Stimulated activated CD4-positive, alpha-beta T cell treated with anti-CD3 and anti-CD28 coated beads, TNF-alpha, amount 100 ng/mL, for 48 hours (primary cell): ENCODE measurements around the gene FGF19.
"Not testable (repeated sequence)": the region's sequence is repeated elsewhere in the genome, so short reads cannot be mapped to it uniquely, and the experiment has no call there.

Experiments
- DNase-seq, 3 donors: peaks; one replicate each; pipeline ENCODE4 v3.0.0-alpha.2; 2020; ENCODE audit warnings: low read depth in 3 of 3

FGF19 gene

GRCh38 chr11:69695995-69696394 is 7.8 kb downstream of the FGF19 start:
- not testable (repeated sequence) for DNase-seq

GRCh38 chr11:69695581-69695980 is 8.2 kb downstream of the FGF19 start:
- no peak for DNase-seq

DNA sequence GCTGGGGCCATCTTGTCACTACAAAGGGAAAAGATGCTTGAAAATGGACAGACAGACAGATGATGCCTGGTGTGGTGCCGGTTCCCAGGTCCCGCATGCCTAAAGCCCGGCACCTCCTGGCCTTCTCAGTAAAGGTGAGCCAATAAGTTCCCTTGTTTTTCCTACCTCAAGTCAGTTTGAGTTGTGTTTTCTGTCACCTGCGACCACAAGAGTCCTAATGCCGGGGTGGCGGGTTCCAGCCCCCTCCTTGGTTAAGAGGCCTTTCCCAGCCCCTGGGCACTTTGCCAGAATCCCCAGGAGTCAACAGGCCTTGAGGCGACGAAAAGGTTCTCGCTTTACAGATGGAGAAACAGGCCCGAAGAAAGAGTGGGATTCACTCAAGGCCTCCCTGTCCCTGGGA is 9.0 kb downstream of the FGF19 start:
- DNase-seq = no peak

DNA sequence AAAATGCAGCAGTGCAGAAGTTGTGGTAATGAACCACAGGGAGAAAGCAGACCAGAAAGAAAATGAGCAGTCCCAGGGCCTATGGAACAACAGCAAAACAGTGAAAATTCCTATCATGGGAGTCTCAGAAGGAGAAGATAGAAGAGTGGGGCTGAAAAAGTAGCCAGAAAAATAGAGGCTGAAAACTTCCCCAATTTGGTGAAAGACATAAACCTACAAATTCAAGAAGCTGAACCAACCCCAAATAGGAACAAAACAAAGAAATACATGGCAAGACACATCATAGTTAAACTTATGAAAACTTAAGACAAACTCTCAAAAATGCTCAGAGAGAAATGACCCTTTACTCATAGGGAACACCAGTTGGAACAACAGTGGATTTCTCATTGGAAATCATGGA is 11.4 kb downstream of the FGF19 start:
- no peak for DNase-seq

GRCh38 chr11:69691463-69691862 is 12.4 kb downstream of the FGF19 start:
- DNase-seq = no peak

DNA sequence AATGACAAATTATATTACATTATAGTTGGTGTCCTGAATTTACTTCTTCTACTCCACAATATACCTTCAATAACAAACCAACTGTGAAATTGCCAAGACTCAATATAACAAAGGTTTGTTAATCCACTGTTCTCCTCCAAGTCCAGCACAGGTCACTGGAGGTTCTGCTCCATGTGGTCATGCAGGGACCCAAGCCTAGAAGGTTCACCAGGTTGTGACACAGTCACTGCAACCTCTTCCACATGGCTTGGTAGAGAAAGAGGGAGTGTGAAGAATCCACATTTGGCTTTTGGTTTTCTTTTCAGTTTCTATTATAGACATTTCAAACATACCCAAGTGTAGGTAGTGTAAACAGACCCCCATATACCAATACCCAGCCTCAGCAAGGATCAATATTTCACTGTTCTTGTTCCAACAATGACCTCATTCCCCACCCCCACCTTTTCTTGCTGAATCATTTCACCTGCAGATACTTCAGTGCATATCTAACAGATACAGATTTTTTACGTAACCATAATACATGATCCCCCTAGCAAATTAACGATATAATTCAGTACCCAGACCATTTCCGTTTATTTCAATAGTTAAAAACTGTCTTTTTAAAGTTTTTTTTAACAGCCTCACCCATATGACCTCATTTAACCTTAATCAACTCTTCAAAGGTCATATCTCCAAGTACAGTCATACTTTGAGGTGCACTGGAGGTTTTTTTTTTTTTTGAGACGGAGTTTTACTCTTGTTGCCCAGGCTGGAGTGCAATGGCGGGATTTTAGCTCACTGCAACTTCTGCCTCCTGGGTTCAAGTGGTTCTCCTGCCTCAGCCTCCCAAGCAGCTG is 14.1 kb downstream of the FGF19 start:
- DNase-seq = no peak

DNA sequence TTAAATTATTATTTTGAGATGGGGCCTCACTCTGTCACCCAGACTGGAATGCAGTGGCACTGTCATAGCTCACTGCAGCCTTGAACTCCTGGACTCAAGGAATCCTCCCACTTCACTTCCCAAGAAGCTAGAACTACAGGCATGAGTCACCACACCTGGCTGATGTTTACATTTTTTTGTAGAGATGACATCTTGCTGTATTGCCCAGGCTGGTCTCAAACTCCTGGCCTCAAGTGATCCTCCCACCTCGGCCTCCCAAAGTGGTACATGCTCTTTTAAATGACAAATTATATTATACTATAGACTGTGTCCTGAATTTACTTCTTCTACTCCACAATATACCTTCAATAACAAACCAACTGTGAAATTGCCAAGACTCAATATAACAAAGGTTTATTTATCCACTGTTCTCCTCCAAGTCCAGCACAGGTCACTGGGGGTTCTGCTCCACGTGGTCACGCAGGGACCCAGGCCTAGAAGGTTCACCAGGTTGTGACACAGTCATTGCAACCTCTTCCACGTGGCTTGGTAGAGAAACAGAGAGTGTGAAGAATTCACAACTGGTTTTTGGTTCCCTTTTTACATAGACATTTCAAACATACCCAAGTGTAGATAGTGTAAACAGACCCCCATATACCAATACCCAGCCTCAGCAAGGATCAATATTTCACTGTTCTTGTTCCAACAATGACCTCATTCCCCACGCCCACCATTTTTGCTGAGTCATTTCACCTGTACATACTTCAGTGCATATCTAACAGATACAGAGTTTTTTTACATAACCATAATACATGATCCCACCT is 15.7 kb downstream of the FGF19 start:
- not testable (repeated sequence) for DNase-seq

GRCh38 chr11:69686856-69687255 is 17.0 kb downstream of the FGF19 start:
- DNase-seq = no peak

- DNase-seq = no peak
Measured at GRCh38 chr11:69686452-69686851, 17.4 kb downstream of the FGF19 start.

DNA sequence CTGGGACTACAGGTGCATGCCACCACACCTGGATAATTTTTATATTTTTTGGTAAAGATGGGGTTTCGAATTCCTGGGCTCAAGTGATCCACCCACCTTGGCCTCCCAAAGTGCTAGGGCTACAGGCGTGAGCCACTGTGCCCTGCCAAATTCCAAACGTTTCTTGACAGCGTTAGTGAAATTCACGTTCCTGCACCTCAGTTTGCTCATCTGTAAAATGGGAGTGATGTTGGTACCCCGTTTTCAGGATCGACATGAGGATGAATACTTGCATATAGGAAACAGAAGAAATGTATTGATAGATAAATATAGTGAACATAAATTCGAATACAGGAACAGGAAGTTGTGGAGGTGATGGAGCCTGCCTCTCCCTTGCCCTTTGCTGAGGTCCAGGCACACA is 18.5 kb downstream of the FGF19 start:
- no peak for DNase-seq

GRCh38 chr11:69684651-69685050 is 19.2 kb downstream of the FGF19 start:
- no peak for DNase-seq

- DNase-seq = no peak
Measured at GRCh38 chr11:69683764-69684333, 20.0 kb downstream of the FGF19 start.

DNA sequence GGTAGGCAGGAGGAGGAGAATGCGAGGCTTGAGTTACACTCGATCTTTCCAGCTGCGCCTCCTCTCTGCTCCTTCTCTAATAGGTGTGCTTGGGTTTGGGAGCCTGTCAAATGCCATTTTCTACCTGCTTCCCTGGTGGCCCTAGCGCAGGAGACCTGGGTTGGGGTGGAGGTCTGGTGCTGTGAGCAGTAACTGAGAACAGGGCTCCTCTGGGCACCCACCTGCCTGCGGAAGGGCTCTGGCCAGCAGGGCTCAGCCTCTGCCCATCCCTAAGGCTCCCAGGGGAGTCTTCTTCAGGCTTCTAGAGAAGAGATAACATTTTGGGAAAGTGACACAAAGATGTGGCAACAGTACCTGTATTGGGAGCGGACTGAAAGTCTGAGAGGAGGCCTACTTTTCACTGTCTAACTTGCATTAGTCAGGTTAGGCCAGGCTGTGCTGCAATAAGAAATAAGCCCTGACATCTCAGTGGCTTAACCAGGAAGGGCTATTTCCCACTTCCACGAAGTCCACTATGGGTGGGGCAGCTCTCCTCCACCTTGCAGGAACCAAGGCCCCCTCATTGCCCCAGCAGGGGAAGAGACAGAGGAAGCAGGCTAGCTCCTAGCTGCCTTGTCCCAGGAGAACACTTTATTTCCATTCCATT is 21.0 kb downstream of the FGF19 start:
- no peak for DNase-seq

DNA sequence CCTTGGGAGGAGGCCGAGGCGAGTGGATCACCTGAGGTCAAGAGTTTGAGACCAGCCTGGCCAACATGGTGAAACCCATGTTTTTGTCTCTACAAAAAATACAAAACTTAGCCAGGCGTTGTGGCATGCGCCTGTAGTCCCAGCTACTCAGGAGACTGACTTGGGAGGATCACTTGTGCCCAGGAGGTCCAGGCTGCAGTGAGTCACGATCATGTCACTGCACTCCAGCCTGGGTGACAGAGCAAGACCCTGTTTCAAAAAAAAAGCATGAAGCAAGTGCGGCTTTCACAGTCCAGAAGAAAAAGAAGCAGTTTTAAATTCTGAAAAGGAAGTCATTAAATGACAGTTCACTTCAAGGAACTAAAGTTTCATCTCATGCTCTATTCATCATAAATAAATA is 21.6 kb downstream of the FGF19 start:
- DNase-seq = no peak

DNA sequence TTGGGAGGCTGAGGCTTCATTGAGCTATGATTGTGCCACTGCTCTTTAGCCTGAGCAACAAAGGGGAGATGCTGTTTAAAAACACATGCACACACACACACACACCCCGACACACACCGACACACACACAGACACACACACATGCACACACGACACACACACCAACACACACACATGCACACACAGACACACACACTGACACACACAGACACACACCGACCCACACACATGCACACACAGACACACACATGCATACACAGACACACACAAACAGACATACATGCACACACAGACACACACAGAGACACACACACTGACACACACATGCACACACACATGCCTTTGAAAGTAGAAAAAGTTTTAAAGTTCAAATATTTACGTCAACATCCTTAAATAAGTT is 23.1 kb downstream of the FGF19 start:
- DNase-seq = no peak

- DNase-seq = no peak
Measured at GRCh38 chr11:69677749-69678148, 26.1 kb downstream of the FGF19 start.

DNA sequence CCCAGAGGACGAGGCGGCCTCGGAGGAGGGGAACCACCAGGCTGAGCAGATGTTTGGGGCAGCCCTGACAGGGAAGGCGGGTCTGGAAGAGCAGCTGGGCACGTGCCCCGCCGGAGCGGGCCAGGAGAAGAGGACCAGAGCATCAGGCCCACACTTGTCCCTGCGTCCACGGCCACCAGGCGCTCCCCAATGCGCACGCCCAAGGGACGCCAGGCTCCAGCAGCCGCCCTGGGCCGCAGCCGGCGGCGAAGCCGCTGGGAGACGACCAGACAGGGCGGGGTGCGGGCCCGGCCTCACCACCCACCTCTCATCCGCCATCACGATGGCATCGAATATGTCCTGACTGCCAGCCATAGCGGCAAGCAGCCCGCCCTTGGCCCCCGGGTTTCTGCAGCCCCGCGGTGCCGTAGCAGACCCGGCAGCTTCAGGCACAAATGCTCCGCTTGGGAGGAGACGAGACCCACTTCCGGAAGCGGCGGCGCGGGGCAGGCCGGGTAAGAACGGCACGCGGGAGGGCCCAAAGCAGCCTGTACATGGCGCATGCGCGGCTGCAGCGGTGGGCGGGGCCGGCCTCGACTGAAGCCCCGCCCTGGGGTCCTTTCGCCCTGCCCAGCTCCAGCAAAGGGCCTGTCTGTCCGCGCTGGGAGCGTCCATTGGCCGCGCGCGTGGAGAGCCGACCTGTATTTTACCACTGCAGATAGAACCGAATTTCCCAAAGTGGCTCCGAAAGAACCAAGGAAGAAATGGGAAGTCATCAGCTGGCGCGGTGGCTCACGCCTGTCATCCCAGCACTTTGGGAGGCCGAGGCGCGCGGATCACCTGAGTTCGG is 28.7 kb downstream of the FGF19 start, which contains the start of gene LTO1:
Gene LTO1 (minus strand): TSS at position 468 of the 829 bp plus-strand sequence. CDS start 114 bp downstream, at position 354.
- peak; percentile 89 to 95 (median 93) for DNase-seq

GRCh38 chr11:69674267-69674885 is 29.4 kb downstream of the FGF19 start:
- peak in 1 of 3 donors; percentile 12 for DNase-seq

DNA sequence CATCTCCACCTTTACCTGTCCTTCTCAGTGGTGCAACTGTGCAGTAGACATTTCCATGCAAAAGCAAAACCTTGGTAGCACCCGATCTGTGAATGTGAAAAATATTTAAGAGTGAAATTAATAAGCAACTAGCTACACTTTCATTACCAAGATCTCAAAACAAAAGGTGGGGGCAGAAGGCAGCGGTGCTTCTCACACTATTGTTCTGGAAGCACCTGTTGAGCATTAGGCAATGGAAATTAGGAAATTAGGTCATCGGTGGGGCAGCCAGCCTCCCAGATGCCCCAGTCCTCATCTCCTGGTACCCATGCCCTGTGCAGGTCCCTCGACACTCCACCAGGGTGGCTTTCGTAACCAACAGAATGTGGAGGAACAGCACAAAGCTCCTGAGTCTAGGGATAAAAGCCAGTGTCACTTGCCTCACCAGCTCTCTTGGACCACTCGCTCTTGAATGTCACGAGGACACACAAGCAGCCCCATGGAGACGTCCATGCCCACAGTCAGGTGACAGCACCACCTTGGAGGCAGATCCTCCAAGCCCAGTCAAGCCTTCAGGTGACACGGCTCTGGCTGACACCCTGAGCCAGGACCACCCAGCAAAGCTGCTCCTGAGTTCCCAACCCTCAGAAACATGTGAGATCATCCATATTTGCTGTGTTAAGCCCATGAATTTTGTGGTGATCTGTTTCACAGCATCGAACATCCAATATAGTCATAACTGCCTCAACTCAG is 31.9 kb downstream of the FGF19 start:
- DNase-seq = no peak
